HEK293 (cell line): Measurements from ENCODE around the gene CCDC116.

Experiments used
- INSM2 ChIP-seq: fragments of 450-650 bp; formaldehyde crosslinking; IDR thresholded peaks from 2 replicates; pipeline ENCODE4 v1.5.1; 2016; ENCODE audit warnings: missing biosample characterization, missing genetic modification characterization
- SCRT2 ChIP-seq: fragments of 450-650 bp; formaldehyde crosslinking; IDR thresholded peaks from 2 replicates; pipeline ENCODE4 v1.5.1; 2016; ENCODE audit warnings: missing biosample characterization, missing genetic modification characterization
- TCF7L2 ChIP-seq: IDR thresholded peaks from 2 replicates; pipeline ENCODE4 v1.6.1; 2011; ENCODE audit warnings: low read depth, mild to moderate bottlenecking, inconsistent platforms, low read length, moderate library complexity, borderline replicate concordance
- ZBTB11 ChIP-seq: fragments of 450-650 bp; formaldehyde crosslinking; conservative IDR thresholded peaks from 2 replicates; pipeline ENCODE4 v1.5.1; 2016; ENCODE audit warnings: low read depth, missing biosample characterization, missing genetic modification characterization
- ZBTB49 ChIP-seq: fragments of 450-650 bp; formaldehyde crosslinking; IDR thresholded peaks from 2 replicates; pipeline ENCODE4 v1.5.1; 2016; ENCODE audit warnings: missing biosample characterization, missing genetic modification characterization, low read depth
- ZBTB6 ChIP-seq: fragments of 450-650 bp; formaldehyde crosslinking; IDR thresholded peaks from 2 replicates; pipeline ENCODE4 v1.5.1; 2017; ENCODE audit warnings: missing biosample characterization, missing genetic modification characterization
- ZNF138 ChIP-seq: fragments of 450-650 bp; formaldehyde crosslinking; IDR thresholded peaks from 2 replicates; pipeline ENCODE4 v1.5.1; 2016; ENCODE audit warnings: missing biosample characterization, missing genetic modification characterization, borderline replicate concordance
- ZNF148 ChIP-seq: fragments of 450-650 bp; formaldehyde crosslinking; IDR thresholded peaks from 2 replicates; pipeline ENCODE4 v1.5.0; 2017; ENCODE audit warnings: missing biosample characterization, missing genetic modification characterization, borderline replicate concordance
- ZNF18 ChIP-seq: fragments of 450-650 bp; formaldehyde crosslinking; IDR thresholded peaks from 2 replicates; pipeline ENCODE4 v1.5.1; 2016; ENCODE audit warnings: missing biosample characterization, missing genetic modification characterization
- ZNF248 ChIP-seq: fragments of 450-650 bp; formaldehyde crosslinking; IDR thresholded peaks from 2 replicates; pipeline ENCODE4 v1.5.1; 2017; ENCODE audit warnings: missing biosample characterization, missing genetic modification characterization
- ZNF26 ChIP-seq: fragments of 450-650 bp; formaldehyde crosslinking; IDR thresholded peaks from 2 replicates; pipeline ENCODE4 v1.5.1; 2016; ENCODE audit warnings: missing biosample characterization, missing genetic modification characterization
- ZNF350 ChIP-seq: fragments of 450-650 bp; formaldehyde crosslinking; IDR thresholded peaks from 2 replicates; pipeline ENCODE4 v1.5.0; 2017; ENCODE audit warnings: missing biosample characterization, mild to moderate bottlenecking, missing genetic modification characterization
- ZNF48 ChIP-seq: fragments of 450-650 bp; formaldehyde crosslinking; IDR thresholded peaks from 2 replicates; pipeline ENCODE4 v1.5.1; 2016; ENCODE audit warnings: missing biosample characterization, missing genetic modification characterization
- ZNF488 ChIP-seq: fragments of 450-650 bp; formaldehyde crosslinking; IDR thresholded peaks from 2 replicates; pipeline ENCODE4 v1.5.1; 2016; ENCODE audit warnings: missing biosample characterization, missing genetic modification characterization
- ZNF585B ChIP-seq: fragments of 450-650 bp; formaldehyde crosslinking; IDR thresholded peaks from 2 replicates; pipeline ENCODE4 v1.5.1; 2016; ENCODE audit warnings: missing biosample characterization, missing genetic modification characterization
- ZNF747 ChIP-seq: fragments of 450-650 bp; formaldehyde crosslinking; IDR thresholded peaks from 2 replicates; pipeline ENCODE4 v1.5.1; 2016; ENCODE audit warnings: missing biosample characterization, missing genetic modification characterization
- ZNF768 ChIP-seq: fragments of 450-650 bp; formaldehyde crosslinking; IDR thresholded peaks from 2 replicates; pipeline ENCODE4 v1.5.1; 2018; ENCODE audit warnings: missing biosample characterization, mild to moderate bottlenecking, missing genetic modification characterization
- ZSCAN18 ChIP-seq: fragments of 450-650 bp; formaldehyde crosslinking; IDR thresholded peaks from 2 replicates; pipeline ENCODE4 v1.5.1; 2016; ENCODE audit warnings: missing biosample characterization, missing genetic modification characterization
- ZSCAN30 ChIP-seq: fragments of 450-650 bp; IDR thresholded peaks from 2 replicates; pipeline ENCODE4 v1.5.1; 2018; ENCODE audit warnings: missing biosample characterization, mild to moderate bottlenecking, missing genetic modification characterization, moderate library complexity

Gene CCDC116

GRCh38 chr22:21629255-21630149, 3.1 kb upstream of the CCDC116 start, which contains the start of gene YDJC (continued):
- TF ChIP-seq ZBTB6 (tag by site-specific recombination) (peak; percentile 93), ZNF248 (tag by site-specific recombination) (no peak), TCF7L2 (no peak), ZNF148 (tag by site-specific recombination) (no peak), ZNF26 (tag by site-specific recombination) (no peak), ZNF350 (tag by site-specific recombination) (no peak), ZSCAN18 (tag by site-specific recombination) (no peak), INSM2 (tag by site-specific recombination) (peak; percentile 53), ZBTB49 (tag by site-specific recombination) (no peak), ZNF488 (no peak), SCRT2 (tag by site-specific recombination) (no peak), ZNF138 (tag by site-specific recombination) (no peak), ZSCAN30 (tag by site-specific recombination) (peak; percentile 34; the same call in 1 of the 2 replicates), ZNF747 (no peak), ZNF48 (tag by site-specific recombination) (no peak), ZNF18 (tag by site-specific recombination) (no peak), ZNF585B (tag by site-specific recombination) (0 out of 2 replicates have a peak, but pooled peaks have one; percentile 15), ZBTB11 (tag by site-specific recombination) (peak; percentile 83), ZNF768 (tag by site-specific recombination) (no peak)
